Activated B cell treated with CpG ODN at 0.5 μM for 24 hours (primary cell): Measurements from ENCODE around the gene SLC24A2. TPM values are rescaled to one million over a fixed set of nuclear protein-coding genes. Genes with fewer than 3 reads are reported as not detected.

Source experiments
- ATAC-seq: fragments of 200-7000 bp; cut with Tn5 transposase; one replicate; pipeline ENCODE4 v1.10.0; 2021; ENCODE audit warnings: low read depth, mild to moderate bottlenecking, moderate library complexity
- CTCF ChIA-PET: fragments of 350-600 bp; sonication (Branson Sonifier 250); formaldehyde crosslinking; loops from one replicate; lab custom pipeline; 2021; ENCODE audit warnings: antibody characterized with exemption; lab: Charles Lee
- POLR2A ChIA-PET: fragments of 350-600 bp; sonication (Branson Sonifier 250); formaldehyde crosslinking; loops from one replicate; lab custom pipeline; 2021; ENCODE audit warnings: antibody characterized with exemption; lab: Charles Lee
- DNase-seq: peaks from one replicate; pipeline ENCODE4 v3.0.0; 2022
- H3K27ac Mint-ChIP-seq: one replicate; pipeline ENCODE4 v1.8.0; 2020; ENCODE audit warnings: mixed read lengths
- H3K27me3 Mint-ChIP-seq: one replicate; pipeline ENCODE4 v1.8.0; 2021; ENCODE audit warnings: mixed read lengths
- H3K36me3 Mint-ChIP-seq: one replicate; pipeline ENCODE4 v1.8.0; 2021; ENCODE audit warnings: low read depth, mixed read lengths
- H3K4me1 Mint-ChIP-seq: one replicate; pipeline ENCODE4 v1.8.0; 2021; ENCODE audit warnings: mixed read lengths
- H3K4me3 Mint-ChIP-seq: one replicate; pipeline ENCODE4 v1.8.0; 2020; ENCODE audit warnings: mild to moderate bottlenecking, mixed read lengths
- H3K9me3 Mint-ChIP-seq: one replicate; pipeline ENCODE4 v1.8.0; 2020; ENCODE audit warnings: mixed read lengths
- CTCF ChIP-seq: fragments of 200-600 bp; IDR thresholded peaks from one replicate; pipeline ENCODE4 v1.8.0; 2022; ENCODE audit warnings: antibody characterized with exemption, mild to moderate bottlenecking
- intact Hi-C: fragments of 100-400 bp; cut with micrococcal nuclease; formaldehyde crosslinking; loops from one replicate; pipeline ENCODE4 v1.15.1; 2024
- total RNA-seq: library from RNA; stranded (reverse); gene quantifications from 2 replicates; pipeline ENCODE4 v1.2.3, GENCODE V29; 2022

Gene SLC24A2
- total RNA-seq, 1 donor from 2014 or later, result not detected

GRCh38 chr9:19799784-19800183 is 10.9 kb upstream of the SLC24A2 start:
- ChIA-PET POLR2A (no interaction called here), CTCF (no interaction called here)

GRCh38 chr9:19788152-19788551 is 685 bp downstream of the SLC24A2 start:
- Mint-ChIP-seq H3K4me3 (no peak overlapping the region), H3K4me1 (no peaks in the 10 kb centered on the region), H3K27ac (no peak overlapping the region), H3K36me3 (no peaks in the 10 kb centered on the region), H3K9me3 (no peaks in the 10 kb centered on the region), H3K27me3 (peaks cover 30% of the 10 kb centered on the region)
- intact Hi-C loops, result no loop called here
- TF ChIP-seq CTCF, result no peak
- ATAC-seq (no peak), DNase-seq (no peak)
- ChIA-PET CTCF (no interaction called here), POLR2A (no interaction called here)

More at GRCh38 chr9:19799784-19800183, 10.9 kb upstream of the SLC24A2 start:
- H3K36me3 Mint-ChIP-seq, result no peaks in the 10 kb centered on the region
- no peaks in the 10 kb centered on the region for H3K4me1 Mint-ChIP-seq
- H3K27ac Mint-ChIP-seq, result no peak overlapping the region
- no peak for DNase-seq
- H3K9me3 Mint-ChIP-seq, result no peaks in the 10 kb centered on the region
- H3K27me3 Mint-ChIP-seq, result no peaks in the 10 kb centered on the region
- H3K4me3 Mint-ChIP-seq, result no peak overlapping the region
- no peak for TF ChIP-seq CTCF
- intact Hi-C loops, result no loop called here
- ATAC-seq, result no peak

GRCh38 chr9:19787672-19788071 is 1.2 kb downstream of the SLC24A2 start:
- ChIA-PET CTCF (no interaction called here), POLR2A (no interaction called here)
- no peaks in the 10 kb centered on the region for H3K4me1 Mint-ChIP-seq
- H3K9me3 Mint-ChIP-seq, result no peaks in the 10 kb centered on the region
- no peaks in the 10 kb centered on the region for H3K36me3 Mint-ChIP-seq
- TF ChIP-seq CTCF, result no peak
- intact Hi-C loops, result no loop called here
- H3K27ac Mint-ChIP-seq, result no peak overlapping the region
- H3K27me3 Mint-ChIP-seq, result peaks cover 30% of the 10 kb centered on the region
- DNase-seq, result no peak
- H3K4me3 Mint-ChIP-seq, result no peak overlapping the region
- no peak for ATAC-seq

GRCh38 chr9:19785230-19785629 is 3.6 kb downstream of the SLC24A2 start:
- Mint-ChIP-seq H3K27ac (no peak overlapping the region), H3K9me3 (peaks cover 2% of the 10 kb centered on the region), H3K27me3 (peaks cover 22% of the 10 kb centered on the region), H3K4me3 (no peak overlapping the region), H3K36me3 (no peaks in the 10 kb centered on the region), H3K4me1 (no peaks in the 10 kb centered on the region)
- ChIA-PET CTCF (no interaction called here), POLR2A (no interaction called here)
- DNase-seq (no peak), ATAC-seq (no peak)
- intact Hi-C loops, result no loop called here
- TF ChIP-seq CTCF, result no peak

GRCh38 chr9:19784136-19784535 is 4.7 kb downstream of the SLC24A2 start:
- no peak for DNase-seq
- no peaks in the 10 kb centered on the region for H3K4me1 Mint-ChIP-seq
- H3K4me3 Mint-ChIP-seq, result no peak overlapping the region
- peaks cover 2% of the 10 kb centered on the region for H3K9me3 Mint-ChIP-seq
- ChIA-PET POLR2A (no interaction called here), CTCF (no interaction called here)
- ATAC-seq, result no peak
- peaks cover 16% of the 10 kb centered on the region for H3K27me3 Mint-ChIP-seq
- H3K36me3 Mint-ChIP-seq, result no peaks in the 10 kb centered on the region
- no peak for TF ChIP-seq CTCF
- intact Hi-C loops, result no loop called here
- H3K27ac Mint-ChIP-seq, result no peak overlapping the region
